HG03066 (cell line): Measurements from ENCODE around the gene TBCD.

ENCODE experiments used
- ATAC-seq: cut with Tn5 transposase; IDR thresholded peaks from one replicate; pipeline ENCODE4 v1.9.1; 2021; ENCODE audit warnings: low read depth; ENCODE audit not compliant: unreplicated experiment

The TBCD gene

DNA sequence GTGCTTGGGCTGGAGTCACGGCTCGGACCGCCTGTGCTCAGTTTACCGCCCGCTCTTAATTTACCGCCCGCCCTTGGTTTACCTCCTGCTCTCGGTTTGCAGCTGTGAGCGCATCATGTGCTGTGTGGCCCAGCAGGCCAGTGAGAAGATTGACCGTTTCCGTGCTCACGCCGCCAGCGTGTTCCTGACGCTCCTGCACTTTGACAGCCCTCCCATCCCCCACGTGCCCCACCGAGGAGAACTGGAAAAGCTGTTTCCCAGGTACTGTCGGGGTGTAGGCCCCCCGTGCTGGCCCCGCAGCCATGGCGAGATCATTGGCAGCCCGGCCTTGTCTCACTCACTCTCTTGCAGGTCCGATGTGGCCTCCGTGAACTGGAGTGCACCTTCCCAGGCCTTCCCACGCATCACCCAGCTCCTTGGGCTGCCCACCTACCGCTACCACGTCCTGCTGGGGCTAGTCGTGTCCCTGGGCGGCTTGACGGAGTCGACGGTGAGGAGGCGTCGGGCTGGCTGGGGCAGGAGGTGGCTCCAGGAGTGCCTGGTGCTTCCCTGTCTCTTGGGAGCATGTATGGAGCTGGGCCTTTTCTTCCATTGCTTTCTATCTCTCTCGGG, 177.3 kb downstream of the TBCD start:
- ATAC-seq, result no peak

- ATAC-seq, result no peak
Measured at GRCh38 chr17:82929676-82930042, 177.8 kb downstream of the TBCD start.

- no peak for ATAC-seq
Measured at GRCh38 chr17:82930043-82930923, 178.4 kb downstream of the TBCD start.

DNA sequence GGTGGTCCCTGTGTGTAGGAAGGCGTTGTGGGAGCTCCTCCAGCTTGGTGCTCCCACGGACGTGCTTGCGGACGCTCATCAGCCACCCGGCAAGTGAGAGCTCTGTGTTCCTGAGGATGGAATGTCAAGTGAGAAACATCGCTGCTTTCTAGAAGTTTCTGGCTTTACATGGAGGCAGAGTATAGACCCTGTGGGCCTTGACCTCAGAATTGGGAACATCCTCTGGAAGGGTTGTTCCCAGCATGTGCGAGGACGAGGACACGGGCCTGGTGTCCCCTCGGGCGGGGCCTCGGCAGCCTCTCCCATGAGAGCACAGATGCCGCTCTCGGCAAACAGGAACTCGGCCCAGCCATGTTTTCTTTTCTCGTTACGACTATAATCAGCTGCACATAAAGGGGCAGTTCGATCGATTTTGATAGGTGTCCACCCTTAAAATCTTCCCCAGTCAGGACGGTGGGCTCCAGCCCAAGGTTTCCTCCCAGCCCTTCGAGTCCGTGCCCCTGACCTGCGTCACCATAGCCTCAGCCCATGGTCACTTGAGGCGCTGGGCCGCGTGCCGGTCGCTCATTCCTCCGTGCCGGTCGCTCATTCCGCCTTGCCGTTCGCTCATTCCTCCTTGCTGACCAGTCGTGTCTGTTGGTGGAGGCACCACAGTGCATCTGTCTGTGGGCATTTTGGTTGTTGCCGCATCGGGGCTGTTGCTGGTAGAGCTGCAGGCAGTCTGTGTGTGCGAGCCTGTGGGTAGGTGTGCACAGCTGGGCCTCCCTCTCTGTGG, 179.2 kb downstream of the TBCD start:
- ATAC-seq, result no peak

DNA sequence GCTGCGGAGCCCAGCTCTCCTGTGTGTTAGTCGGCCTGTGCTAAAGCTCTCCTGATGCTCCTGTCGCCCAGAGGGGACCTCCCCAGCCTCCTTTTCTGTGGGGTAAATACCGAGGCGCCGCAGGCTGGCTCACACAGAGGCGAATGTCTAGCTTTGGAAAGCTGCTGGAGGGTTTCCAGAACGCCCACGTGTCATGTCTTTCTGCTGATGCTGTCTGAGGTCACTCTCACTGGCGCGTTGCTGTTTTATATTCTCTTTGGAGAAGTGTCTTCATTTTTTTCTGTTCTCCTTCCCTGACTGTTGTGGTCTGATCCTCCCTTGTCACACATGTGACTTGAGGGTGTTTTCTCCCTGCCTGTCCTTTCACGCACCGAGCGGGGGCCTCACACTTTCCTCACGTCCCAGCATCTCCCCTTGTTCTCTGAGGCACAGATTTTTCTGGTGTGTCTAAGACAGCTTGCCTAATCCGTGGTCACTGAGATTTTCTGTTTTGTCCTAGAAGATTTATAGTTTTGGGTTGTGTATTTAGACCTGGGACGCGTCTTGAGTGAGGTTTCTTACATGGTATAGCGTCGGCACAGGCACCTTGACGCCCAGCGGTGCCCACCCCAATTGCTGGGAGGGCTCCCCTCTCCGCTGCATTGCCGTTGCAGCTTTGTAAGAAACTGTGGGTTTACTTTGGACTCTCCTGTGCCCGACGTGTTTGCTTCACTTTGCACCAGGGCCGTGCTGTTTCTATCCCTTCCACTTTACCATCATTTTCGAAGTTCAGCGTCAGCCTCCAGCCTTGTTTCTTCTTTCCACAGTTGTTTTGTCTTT, 180.0 kb downstream of the TBCD start:
- ATAC-seq, result no peak

GRCh38 chr17:82932518-82933310, 180.8 kb downstream of the TBCD start:
- no peak for ATAC-seq

- ATAC-seq, result no peak
Measured at GRCh38 chr17:82933911-82934310, 182.0 kb downstream of the TBCD start.

DNA sequence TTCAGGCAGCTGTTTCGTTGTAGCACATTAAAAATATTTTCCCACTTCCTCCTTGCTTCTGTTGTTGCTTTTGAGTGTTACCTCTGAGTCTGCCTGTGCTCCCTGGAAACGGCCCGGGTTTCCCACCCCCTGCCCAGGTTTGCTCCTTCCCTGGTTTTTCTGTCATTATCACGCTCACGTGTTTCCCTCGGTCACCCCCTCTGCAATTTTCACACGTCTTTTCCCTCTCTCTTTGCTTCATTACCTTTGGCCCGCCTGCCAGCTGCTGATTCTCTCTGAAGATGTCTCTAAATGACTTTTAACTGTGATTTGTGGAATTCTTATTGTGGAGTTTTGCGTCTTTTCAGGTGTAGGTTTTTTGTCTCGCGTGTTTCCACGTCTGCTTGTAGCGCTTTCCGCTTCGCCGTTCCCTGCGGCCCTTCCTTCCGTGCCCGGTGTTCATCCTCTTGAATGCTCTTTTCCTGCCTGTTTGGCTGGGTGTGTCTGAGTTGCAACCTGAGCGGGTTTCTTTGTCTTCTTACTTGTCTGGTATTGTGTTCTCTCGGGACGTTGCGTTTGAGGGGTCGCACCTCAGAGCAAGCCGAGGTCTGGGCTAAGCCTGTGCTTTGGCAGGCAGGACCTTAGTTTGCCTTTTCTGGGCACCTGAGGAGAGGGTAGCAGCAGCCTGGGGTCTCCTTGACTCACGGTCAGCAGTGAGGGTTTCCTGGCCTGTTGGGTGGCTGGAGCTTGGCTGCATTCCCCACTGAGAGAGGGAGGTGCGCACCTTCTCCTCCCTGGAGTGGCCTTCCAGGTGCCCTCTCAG, 184.3 kb downstream of the TBCD start:
- no peak for ATAC-seq

DNA sequence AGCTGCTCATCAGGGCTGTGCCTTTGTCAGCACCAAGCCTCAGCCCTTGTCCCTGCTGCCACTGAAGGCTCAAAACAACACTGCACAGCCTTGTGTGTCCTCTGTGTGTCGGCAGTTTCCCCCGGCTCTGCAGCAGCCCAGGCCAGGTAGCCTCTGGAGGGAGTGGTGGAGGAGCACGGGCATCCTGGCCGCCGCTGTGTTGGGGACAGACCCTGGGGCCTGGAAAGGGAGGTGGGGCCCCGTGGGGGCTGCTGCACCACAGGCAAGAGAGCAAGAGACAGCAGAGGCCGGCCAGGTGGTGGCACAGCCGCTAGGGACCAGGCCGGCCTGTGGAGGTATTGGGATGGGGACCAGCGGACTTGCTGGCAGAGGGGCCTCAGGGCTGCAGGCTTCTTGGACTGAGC, 184.9 kb downstream of the TBCD start:
- no peak for ATAC-seq

DNA sequence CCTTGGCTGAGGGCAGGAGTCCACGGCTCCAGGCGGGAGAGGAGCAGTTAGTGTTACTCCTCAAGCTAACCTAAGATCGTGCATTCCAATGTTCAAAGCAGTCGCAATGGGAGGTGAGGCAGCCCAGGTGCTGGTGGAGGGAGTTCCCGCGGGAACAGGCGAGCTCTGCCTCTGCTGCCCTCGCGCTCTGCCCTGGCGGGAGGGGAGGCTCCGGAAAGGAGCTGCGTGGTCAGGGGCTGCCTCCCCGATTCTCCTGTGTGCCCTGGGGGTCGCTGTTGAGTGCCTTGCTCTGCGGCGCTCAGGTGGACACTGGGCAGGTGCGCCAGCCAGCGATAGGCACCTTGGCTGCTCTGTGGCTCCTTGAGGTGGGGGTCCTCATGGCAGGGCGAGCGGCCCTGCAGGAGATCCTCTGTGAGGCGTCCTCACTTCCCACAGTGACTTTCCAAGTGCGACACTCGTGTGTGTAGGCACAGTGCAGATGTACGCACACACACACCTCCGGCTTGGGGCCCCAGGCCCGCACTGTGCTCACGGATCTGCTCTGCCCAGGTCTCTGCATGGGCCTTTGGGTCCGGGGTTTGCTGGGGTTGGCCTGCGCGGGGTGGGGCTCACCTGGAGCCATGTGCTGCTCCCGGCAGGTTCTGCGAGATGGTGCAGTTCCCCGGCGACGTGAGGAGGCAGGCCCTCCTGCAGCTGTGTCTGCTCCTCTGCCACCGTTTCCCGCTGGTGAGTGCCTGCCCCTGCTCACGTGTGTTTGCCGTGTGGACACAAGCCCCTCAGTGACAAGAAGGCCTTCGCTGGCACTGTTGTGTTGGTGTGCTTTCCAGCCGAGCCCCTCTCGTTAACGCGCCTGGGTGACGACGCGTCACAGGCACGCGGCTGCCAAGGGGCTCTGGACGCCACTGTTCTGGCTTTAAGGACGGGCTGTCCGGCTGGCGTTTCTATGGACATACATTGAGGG, 185.8 kb downstream of the TBCD start:
- ATAC-seq, result no peak

GRCh38 chr17:82938486-82938872, 186.6 kb downstream of the TBCD start:
- no peak for ATAC-seq

- ATAC-seq, result no peak
Measured at GRCh38 chr17:82938873-82939620, 187.2 kb downstream of the TBCD start.

GRCh38 chr17:82939621-82940135, 187.8 kb downstream of the TBCD start:
- ATAC-seq, result no peak

- no peak for ATAC-seq
Measured at GRCh38 chr17:82940226-82941020, 188.6 kb downstream of the TBCD start.

DNA sequence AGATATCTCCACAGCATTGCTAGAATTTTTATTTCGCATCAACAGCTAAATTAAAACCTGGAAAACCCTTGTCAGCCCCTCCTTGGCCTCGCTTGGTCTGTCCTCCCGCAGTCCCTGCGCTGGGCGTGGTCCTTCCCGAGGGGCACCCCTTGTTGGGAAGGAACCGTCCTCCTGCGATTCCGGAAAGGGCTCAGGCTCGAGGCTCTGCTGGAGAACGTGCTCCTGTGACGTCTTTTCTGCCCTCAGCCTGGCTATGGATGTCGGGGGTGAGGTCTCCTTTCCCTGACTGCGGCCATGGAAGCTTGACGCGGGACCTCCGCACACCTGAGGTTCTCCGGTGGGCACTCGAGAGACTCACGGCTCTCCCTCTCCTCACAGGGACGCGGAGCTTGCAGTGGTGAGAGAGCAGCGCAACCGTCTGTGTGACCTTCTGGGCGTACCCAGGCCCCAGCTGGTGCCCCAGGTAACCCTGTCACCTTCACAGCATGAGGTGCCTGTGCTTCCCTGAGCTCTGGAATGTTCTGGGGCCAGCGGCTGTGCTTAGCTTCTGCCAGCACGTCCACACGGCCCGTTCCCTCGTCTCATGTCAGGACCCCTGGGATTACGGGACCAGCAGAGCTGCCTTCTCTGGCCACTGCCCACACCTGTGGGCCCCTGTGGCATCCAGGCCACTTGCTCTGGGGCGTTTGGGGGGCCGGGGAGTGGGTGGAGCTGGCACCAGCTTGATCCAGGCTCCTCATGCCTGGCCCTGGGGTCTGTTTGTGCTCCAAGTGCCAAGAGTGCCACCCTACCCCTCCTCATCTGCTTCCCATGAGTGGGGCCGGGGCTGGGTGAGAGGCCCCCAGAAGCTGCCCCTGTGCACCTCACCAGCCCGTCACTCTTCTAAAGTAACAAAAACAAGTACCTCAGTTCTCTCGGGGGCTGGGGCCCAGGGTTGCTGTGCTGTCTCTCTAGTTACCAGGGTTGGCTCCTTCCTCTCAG, 189.4 kb downstream of the TBCD start:
- no peak for ATAC-seq
